Subcutaneous abdominal adipose tissue (tissue), 5 donors: ENCODE measurements around the gene ZNHIT6.

Experiments used
- H3K27ac ChIP-seq: one replicate; pipeline ENCODE4 v1.7.0; 2013; ENCODE audit warnings: low read depth, mild to moderate bottlenecking, inconsistent platforms, low read length, moderate library complexity
- H3K27me3 ChIP-seq, 5 donors: one replicate each; pipeline ENCODE4 v1.7.0; 2013; ENCODE audit warnings: low read length in 5 of 5, inconsistent platforms in 1 of 5; ENCODE audit not compliant: control insufficient read depth in 5 of 5, insufficient read depth in 4 of 5
- H3K36me3 ChIP-seq, 5 donors: one replicate each; pipeline ENCODE4 v1.7.0; 2013; ENCODE audit warnings: low read length in 5 of 5; ENCODE audit not compliant: control insufficient read depth in 5 of 5, insufficient read depth in 5 of 5
- H3K4me1 ChIP-seq, 5 donors: one replicate each; pipeline ENCODE4 v1.7.0; 2013; ENCODE audit warnings: low read length in 5 of 5, mild to moderate bottlenecking in 3 of 5, moderate library complexity in 1 of 5; ENCODE audit not compliant: control insufficient read depth in 5 of 5, insufficient read depth in 5 of 5
- H3K4me3 ChIP-seq, 5 donors: one replicate each; pipeline ENCODE4 v1.7.0; 2013; ENCODE audit warnings: low read length in 5 of 5, low read depth in 1 of 5
- H3K9ac ChIP-seq, 5 donors: one replicate each; pipeline ENCODE4 v1.7.0; 2013; ENCODE audit warnings: low read length in 5 of 5, mild to moderate bottlenecking in 4 of 5, moderate library complexity in 3 of 5
- H3K9me3 ChIP-seq, 5 donors: one replicate each; pipeline ENCODE4 v1.7.0; 2013; ENCODE audit warnings: low read length in 5 of 5; ENCODE audit not compliant: control insufficient read depth in 5 of 5
- donor health status: healthy.
- donor health status: healthy.
- donor health status: healthy.
- donor health status: healthy.
- donor health status: healthy.

ZNHIT6 gene

GRCh38 chr1:85677656-85678055 lies 30.6 kb downstream of the ZNHIT6 start:
- H3K9me3 ChIP-seq: no peaks in the 10 kb centered on the region
- no peak overlapping the region for H3K9ac ChIP-seq
- no peak overlapping the region for H3K4me3 ChIP-seq
- H3K4me1 ChIP-seq: no peaks in the 10 kb centered on the region
- peaks cover 22 to 39% (median 28%) of the 10 kb centered on the region in 5 donors for H3K36me3 ChIP-seq
- no peaks in the 10 kb centered on the region for H3K27me3 ChIP-seq
- H3K27ac ChIP-seq: no peak overlapping the region

GRCh38 chr1:85672031-85672660 lies 36.1 kb downstream of the ZNHIT6 start:
- Histone ChIP-seq H3K27ac (no peak overlapping the region), H3K9me3 (no peaks in the 10 kb centered on the region), H3K36me3 (peaks cover 22 to 49% (median 24%) of the 10 kb centered on the region in 5 donors), H3K27me3 (no peaks in the 10 kb centered on the region), H3K4me1 (no peaks in the 10 kb centered on the region), H3K4me3 (no peak overlapping the region), H3K9ac (no peak overlapping the region)

- Histone ChIP-seq H3K36me3 (peaks cover 0 to 16% (median 4%) of the 10 kb centered on the region in 5 donors), H3K4me1 (no peaks in the 10 kb centered on the region)
These were observed 42.3 kb downstream of the ZNHIT6 start for GRCh38 chr1:85665932-85666331.

GRCh38 chr1:85663382-85663781 lies 44.9 kb downstream of the ZNHIT6 start:
- no peaks in the 10 kb centered on the region for H3K27me3 ChIP-seq
- H3K36me3 ChIP-seq: peaks cover 0 to 4% (median 0%) of the 10 kb centered on the region in 5 donors
- no peak overlapping the region for H3K27ac ChIP-seq
- no peak overlapping the region for H3K4me3 ChIP-seq
- no peaks in the 10 kb centered on the region for H3K9me3 ChIP-seq
- no peaks in the 10 kb centered on the region for H3K4me1 ChIP-seq
- H3K9ac ChIP-seq: no peak overlapping the region

More at GRCh38 chr1:85665932-85666331, 42.3 kb downstream of the ZNHIT6 start:
- H3K27ac ChIP-seq: no peak overlapping the region
- no peaks in the 10 kb centered on the region for H3K27me3 ChIP-seq
- no peaks in the 10 kb centered on the region for H3K9me3 ChIP-seq
- no peak overlapping the region for H3K4me3 ChIP-seq
- H3K9ac ChIP-seq: no peak overlapping the region

- H3K36me3 ChIP-seq: peaks cover 0 to 1% (median 0%) of the 10 kb centered on the region in 5 donors
- H3K4me1 ChIP-seq: no peaks in the 10 kb centered on the region
- H3K9me3 ChIP-seq: no peaks in the 10 kb centered on the region
- no peak overlapping the region for H3K27ac ChIP-seq
- H3K9ac ChIP-seq: no peak overlapping the region
- H3K27me3 ChIP-seq: no peaks in the 10 kb centered on the region
- no peak overlapping the region for H3K4me3 ChIP-seq
These were observed 46.5 kb downstream of the ZNHIT6 start for GRCh38 chr1:85661767-85662166.

- no peak overlapping the region for H3K9ac ChIP-seq
- H3K4me1 ChIP-seq: no peaks in the 10 kb centered on the region
- peaks cover 0 to 8% (median 0%) of the 10 kb centered on the region in 5 donors for H3K36me3 ChIP-seq
- H3K27me3 ChIP-seq: no peaks in the 10 kb centered on the region
- no peak overlapping the region for H3K4me3 ChIP-seq
- no peaks in the 10 kb centered on the region for H3K9me3 ChIP-seq
- no peak overlapping the region for H3K27ac ChIP-seq
These were observed 47.7 kb downstream of the ZNHIT6 start for GRCh38 chr1:85660541-85660940.

- peaks cover 0 to 16% (median 1%) of the 10 kb centered on the region in 5 donors for H3K36me3 ChIP-seq
- H3K4me3 ChIP-seq: no peak overlapping the region
- H3K27ac ChIP-seq: no peak overlapping the region
- no peak overlapping the region for H3K9ac ChIP-seq
- H3K9me3 ChIP-seq: no peaks in the 10 kb centered on the region
- no peaks in the 10 kb centered on the region for H3K4me1 ChIP-seq
- no peaks in the 10 kb centered on the region for H3K27me3 ChIP-seq
These were observed 49.1 kb downstream of the ZNHIT6 start for GRCh38 chr1:85659174-85659573.

- Histone ChIP-seq H3K27ac (no peak overlapping the region), H3K4me1 (no peaks in the 10 kb centered on the region), H3K27me3 (no peaks in the 10 kb centered on the region), H3K36me3 (peaks cover 9 to 26% (median 18%) of the 10 kb centered on the region in 5 donors), H3K9ac (no peak overlapping the region), H3K9me3 (no peaks in the 10 kb centered on the region), H3K4me3 (no peak overlapping the region)
These were observed 51.3 kb downstream of the ZNHIT6 start for GRCh38 chr1:85656948-85657347.

GRCh38 chr1:85656256-85656655 lies 52.0 kb downstream of the ZNHIT6 start:
- Histone ChIP-seq H3K27me3 (no peaks in the 10 kb centered on the region), H3K36me3 (peaks cover 9 to 29% (median 18%) of the 10 kb centered on the region in 5 donors), H3K9ac (no peak overlapping the region), H3K4me3 (no peak overlapping the region), H3K4me1 (no peaks in the 10 kb centered on the region), H3K27ac (no peak overlapping the region), H3K9me3 (no peaks in the 10 kb centered on the region)

- H3K36me3 ChIP-seq: peaks cover 9 to 34% (median 19%) of the 10 kb centered on the region in 5 donors
- H3K27ac ChIP-seq: no peak overlapping the region
- no peak overlapping the region for H3K4me3 ChIP-seq
- no peaks in the 10 kb centered on the region for H3K27me3 ChIP-seq
- H3K9ac ChIP-seq: no peak overlapping the region
- no peaks in the 10 kb centered on the region for H3K9me3 ChIP-seq
- no peaks in the 10 kb centered on the region for H3K4me1 ChIP-seq
These were observed 52.9 kb downstream of the ZNHIT6 start for GRCh38 chr1:85655315-85655714.
